Left kidney (tissue), 2 donors: ENCODE results near the gene CELSR1. TPM values are rescaled to one million over a fixed set of nuclear protein-coding genes. Genes with fewer than 3 reads are reported as not detected.
A peak's percentile ranks its signal among the peaks of the same experiment; 100 is the strongest.

Experiments
- DNase-seq: peaks from one replicate; pipeline ENCODE4 v3.0.0-alpha.2; 2013
- polyA plus RNA-seq: library from polyadenylated mRNA; unstranded; fragments of 120-200 nt; gene quantifications from one replicate; pipeline ENCODE4 v1.2.1, GENCODE V29; 2013; ENCODE audit not compliant: insufficient read length

Gene CELSR1
- polyA plus RNA-seq, 1 donor = 26.1 TPM

DNA sequence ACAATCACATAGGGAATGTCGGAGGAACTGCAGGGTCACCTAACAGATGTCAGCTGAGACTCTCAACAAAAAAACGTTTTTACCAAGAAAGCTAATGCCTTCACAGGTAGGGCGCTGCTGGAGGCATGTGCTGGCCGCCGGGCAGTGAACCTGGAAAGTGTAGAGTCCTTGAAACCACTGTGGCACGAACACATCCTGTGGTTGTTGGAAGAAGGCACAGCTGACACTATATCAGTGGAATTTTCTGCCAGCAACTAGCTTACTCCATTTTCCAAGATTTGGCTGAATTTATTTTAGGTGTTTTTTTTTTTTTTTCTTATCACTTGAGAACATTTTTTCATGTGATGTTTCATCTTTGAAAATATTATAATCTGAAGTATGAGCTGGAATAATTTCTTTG lies 187.7 kb downstream of the CELSR1 start:
- no peak for DNase-seq

- DNase-seq = no peak
Observed at GRCh38 chr22:46349238-46349637, 188.2 kb downstream of the CELSR1 start.

DNA sequence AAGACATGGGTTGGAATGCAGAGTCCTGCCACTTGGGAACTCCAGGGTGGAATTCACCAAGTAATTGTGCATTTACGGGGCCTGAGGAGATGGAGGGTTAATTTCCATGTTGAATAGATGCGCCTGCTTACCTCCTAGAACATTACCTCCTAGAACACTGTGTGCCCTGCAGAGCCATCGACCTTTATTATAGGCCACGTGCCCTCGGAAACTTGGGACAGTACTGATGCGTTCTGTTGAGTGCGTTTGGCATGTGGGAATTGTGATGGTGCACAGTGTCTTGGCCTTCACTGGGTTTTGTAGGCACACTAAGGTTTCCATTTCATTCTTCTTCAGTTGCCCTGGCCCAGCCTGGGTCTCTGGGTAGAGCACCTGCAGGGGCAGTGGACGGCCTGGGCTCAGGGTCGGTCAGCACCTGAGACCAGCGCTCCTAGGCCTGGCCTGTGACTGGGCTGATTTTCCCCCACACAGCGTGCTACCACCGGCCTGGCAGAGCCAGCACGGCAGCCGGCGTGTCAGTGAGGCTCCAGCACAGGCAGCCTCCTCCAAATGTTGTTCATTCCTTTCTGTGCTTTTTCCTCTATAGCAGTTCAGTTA lies 189.2 kb downstream of the CELSR1 start:
- DNase-seq = no peak

DNA sequence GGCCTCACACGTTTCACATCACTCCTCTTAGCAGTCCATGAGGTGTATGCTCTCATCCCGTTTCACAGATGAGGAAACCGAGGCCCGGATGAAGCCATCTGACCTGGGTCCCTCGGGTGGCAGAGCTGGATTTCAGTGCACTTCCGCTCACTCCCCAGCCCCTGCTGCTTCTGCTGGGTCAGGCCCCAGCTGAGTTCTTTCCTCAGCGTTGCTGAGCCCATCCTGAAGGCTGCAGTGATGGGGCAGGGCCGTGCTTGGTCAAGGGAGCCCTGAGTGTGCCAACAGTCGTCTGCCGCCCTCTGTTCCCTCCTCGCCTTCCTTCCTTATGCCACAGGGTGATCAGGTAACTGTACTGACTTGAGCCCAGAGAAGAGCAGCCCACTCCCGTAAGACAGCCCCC lies 189.8 kb downstream of the CELSR1 start:
- no peak for DNase-seq

DNA sequence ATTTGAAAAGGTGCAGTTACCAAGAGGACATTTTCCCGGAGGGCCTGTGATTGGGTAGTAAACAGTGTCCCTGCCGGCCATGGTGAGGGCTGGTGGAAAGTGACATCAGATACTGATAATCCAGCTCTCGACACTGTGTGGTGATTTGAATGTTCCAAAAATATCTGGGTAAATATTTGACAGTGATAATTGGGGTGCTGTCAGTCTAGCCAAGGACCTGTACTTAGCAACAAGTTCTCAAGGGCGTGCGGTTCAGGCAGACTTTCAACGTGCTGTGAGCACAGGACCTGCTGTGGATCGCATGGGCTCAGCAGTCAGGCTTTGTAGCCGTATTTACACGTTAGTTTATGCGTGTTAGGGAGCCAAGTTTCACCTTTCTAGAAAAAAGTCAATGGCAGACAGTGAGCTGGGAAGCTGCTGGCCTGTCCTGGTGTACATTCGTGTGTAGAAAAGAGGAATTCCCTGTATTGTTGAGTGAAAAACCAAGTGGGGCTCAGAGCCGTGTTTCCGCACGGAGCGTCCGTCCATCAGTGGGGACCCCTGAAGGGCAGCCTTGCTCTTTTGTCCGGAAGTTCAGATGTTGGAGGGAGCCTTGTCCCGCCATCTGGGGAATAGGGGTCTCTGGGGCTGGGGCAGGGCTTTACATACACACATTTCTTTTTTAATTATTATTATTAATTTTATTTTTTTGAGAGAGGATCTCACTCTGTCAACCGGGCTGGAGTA lies 190.6 kb downstream of the CELSR1 start:
- no peak for DNase-seq

GRCh38 chr22:46340676-46341075 lies 196.7 kb downstream of the CELSR1 start:
- no peak for DNase-seq

GRCh38 chr22:46339956-46340355 lies 197.5 kb downstream of the CELSR1 start:
- no peak for DNase-seq

GRCh38 chr22:46338636-46339035 lies 198.8 kb downstream of the CELSR1 start:
- DNase-seq = no peak

GRCh38 chr22:46337870-46338269 lies 199.6 kb downstream of the CELSR1 start:
- no peak for DNase-seq

DNA sequence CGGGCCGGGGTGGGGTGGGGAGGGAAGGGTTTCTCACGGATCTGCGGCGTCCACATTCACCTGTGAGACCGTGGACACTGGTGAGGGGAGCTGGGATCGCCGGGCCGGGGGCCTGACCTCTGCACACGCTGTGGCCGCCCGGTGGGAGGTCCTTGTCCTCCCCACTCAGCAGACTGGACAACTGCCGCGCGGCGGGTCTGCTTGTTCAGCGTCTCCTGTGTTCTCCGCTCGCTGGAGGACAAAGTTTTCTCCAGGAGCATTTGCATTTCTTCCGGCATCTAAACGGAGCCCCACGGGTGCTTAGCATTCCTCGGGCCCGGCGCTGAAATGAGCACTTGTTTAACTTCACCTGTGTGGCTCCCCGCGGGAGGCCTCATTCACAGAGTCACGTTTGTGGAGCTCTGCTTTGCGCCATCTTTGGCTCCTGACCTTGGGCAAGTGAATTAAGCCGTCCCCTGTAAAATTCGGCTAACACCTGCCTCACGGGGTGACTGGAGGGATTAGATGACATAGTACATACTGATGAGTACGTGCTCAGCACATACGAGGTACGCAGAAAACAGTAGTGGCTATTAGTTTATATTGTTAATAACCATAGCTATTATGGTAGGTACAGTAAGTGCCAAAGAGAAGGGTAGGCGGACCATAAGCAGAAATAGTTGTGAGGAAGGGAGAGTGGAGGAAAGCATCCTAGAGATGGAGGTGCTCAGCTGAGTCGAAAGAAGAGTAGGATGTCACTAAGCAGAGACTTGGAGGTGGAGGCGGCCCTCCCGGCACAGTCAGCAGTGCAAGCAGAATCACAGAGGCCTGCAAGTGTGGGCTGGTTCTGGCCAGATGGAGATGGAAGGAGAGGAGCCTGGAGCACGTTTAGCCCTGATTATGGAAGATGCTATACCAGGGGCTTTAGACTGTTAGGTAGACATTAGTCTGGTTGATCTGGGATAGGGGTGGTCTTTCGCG lies 201.0 kb downstream of the CELSR1 start:
- no peak for DNase-seq

DNA sequence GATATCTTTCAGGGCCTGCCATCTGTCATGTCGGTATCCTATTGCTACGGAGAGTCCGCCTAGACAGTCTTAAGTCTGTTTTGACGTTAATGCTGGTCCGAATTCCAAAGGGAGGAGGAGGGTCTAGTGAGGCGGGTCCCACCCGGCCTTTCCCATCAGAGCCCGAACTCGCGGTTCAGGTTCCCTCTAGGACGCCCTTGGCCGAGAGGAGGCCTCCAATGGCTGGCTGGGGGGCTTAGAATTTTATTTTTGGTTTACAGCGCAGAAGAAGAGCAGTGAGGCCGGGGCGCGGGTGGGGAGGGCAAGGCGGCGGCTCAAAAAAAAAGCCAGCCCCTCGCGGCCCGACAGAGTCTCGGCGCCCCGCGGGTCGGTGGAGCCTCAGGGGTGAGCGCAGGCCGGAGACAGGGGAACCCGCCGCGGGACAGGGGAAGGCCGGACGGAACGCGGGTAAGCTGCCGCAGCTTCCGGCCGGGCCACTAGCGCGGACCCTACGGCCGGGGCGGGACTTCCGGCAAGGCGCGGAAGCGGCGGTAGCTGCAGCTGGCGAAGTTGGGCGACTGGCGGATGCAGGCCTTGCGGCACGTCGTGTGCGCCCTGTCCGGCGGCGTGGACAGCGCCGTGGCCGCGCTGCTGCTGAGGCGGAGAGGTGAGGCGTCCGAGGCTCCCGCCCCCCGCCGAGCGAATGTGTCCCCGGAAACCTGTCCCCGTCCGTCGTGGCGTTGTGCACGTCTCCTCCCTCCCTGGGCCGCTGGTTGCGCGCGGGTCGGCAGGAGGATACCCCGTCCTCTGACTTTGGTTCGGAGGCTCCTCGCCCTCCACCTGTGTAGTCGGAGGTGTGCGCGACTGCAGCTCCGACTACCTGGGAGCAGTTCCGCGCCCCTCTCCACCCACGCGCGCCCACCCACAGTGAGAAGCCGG lies 202.0 kb downstream of the CELSR1 start, which contains the start of gene TRMU:
Gene TRMU, plus strand, starts transcription at position 514 of the 918 bp plus-strand sequence. Its CDS starts 51 bp downstream, at position 565.
- peak; percentile 81 for DNase-seq

- no peak for DNase-seq
Observed at GRCh38 chr22:46331496-46331895, 205.9 kb downstream of the CELSR1 start.

DNA sequence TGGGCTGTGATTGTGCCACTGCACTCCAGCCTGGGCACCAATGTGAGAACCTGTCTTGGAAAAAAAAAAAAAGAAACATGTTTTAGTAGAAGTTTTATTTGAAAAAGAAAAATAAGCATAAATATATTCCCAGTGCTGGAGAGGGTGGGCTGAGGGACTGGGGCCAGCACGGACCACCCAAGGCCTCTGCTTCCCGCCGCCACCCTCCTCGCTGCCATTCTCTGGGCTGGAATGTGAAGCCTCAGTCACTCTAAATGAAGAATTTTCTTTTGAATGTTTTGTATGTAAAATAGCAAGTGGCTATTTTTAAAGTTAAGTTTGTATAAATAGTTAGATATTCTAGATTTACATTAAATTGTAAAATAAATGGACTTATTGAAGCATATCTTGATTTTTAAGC lies 207.0 kb downstream of the CELSR1 start:
- DNase-seq = no peak

DNA sequence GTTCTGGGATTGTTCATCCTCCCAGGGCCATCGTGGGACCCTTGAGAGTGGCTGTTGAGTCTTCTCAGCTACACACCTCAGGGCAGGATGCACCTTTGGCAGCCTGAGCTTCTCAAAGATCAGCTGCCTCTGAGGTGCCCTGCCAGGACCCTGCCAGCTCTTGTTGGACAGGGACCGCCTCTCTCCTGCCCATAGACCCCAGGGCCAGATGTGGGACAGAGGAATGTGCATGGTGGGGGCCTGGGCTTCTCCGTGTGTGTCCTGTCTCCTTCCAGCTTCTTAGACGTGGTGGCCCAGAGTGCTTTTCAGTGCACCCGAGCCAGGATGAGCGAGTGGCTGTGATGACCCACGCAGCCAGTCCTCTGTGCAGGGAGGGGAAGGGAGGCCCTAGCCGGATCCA lies 207.8 kb downstream of the CELSR1 start:
- DNase-seq = no peak

DNA sequence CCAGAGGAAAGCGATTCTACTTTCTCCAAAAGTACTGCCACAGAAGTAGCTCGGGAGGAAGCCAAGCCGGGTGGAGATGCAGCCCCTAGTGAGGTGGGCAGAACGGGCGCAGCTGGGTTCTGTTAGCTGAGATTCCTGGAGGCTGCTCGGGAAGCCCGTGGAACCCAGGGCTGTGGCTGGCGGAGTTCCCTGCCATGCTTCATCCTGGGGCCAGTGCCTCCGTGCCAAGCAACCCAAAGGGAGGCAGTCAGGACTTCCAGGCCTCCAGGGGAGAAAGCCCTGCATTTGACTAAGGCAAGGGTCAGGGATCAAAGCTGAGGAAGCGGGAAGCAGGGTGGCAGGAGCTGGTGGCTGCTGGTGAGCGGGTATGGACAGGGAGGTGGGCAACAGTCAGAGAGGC lies 208.6 kb downstream of the CELSR1 start:
- DNase-seq = no peak

- no peak for DNase-seq
Observed at GRCh38 chr22:46327691-46328465, 209.5 kb downstream of the CELSR1 start.

DNA sequence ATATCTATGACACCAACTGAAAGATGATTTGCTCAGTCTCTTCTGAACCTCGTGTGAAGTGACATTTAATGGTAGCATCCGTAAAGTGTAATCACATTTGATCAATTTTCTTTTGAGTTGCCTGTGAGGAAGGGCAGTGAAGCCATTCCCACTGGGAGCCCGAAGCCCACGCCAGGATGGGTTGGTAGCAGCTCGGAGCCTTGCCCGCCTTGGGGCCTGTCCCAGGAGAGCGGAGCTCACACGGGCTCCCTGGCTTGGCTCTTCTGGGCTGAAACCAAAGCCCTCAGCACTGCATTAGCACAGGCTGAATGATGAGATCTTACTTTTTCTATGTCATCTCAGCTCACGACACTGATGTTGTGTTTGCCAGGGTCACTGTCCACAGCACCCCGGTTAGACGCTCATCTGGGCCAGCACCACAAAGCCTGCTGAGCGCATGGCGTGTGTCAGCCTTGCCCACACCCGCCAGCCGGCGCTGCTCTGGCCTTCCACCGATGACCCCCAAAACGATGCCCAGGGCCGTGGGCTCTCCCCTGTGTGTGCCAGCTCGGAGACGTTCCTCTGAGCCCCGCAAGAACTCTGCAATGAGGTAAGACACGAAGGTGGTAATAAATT lies 211.2 kb downstream of the CELSR1 start:
- no peak for DNase-seq

- no peak for DNase-seq
Observed at GRCh38 chr22:46323162-46323561, 214.3 kb downstream of the CELSR1 start.

GRCh38 chr22:46322711-46323110 lies 214.7 kb downstream of the CELSR1 start:
- DNase-seq = no peak

DNA sequence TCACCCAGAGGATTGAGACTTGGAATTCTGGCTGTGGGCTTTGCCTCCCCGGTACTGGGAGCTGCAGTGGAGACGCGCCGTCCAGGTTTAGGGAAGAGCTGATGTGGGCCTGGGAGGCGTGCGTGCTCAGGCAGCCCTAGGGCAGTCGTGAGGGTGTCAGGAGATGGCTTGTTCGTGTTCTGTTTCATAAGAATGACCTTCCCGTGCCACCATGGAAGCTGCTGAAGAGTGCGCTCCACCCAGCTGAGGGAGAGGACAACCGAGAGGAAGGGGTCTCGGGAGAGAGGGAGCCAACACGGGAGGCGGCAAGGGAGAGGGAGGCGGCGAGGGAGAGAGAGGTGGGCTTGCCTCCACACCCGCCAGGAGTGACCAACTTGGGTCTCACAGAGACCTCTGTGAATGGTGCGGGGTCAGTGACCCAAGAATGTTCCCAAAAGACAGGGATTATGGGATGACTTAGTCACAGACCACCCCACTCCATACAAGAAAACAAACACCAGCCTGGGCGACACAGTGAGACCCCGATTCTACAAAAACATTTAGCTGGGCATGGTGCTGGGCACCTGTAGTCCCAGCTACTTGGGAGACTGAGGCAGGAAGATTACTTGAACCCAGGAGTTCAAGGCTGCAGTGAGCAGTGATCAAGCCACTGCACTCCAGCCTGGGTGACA lies 216.6 kb downstream of the CELSR1 start:
- DNase-seq = no peak
